Immature natural killer cell (primary cell): ENCODE data around the gene ITGA1. TPM values are rescaled to one million over a fixed set of nuclear protein-coding genes. Genes with fewer than 3 reads are reported as not detected.
"Not testable (repeated sequence)": the region's sequence is repeated elsewhere in the genome, so short reads cannot be mapped to it uniquely, and the experiment has no call there.

Experiments
- DNase-seq, 3 donors: peaks; one replicate each; pipeline ENCODE4 v3.0.0; 2022; ENCODE audit warnings: mixed read lengths in 1 of 3
- H3K27ac Mint-ChIP-seq, 6 donors: one replicate each; pipeline ENCODE4 v1.8.0; 2020; ENCODE audit warnings: mixed read lengths in 6 of 6, mild to moderate bottlenecking in 5 of 6, inconsistent platforms in 4 of 6, moderate library complexity in 3 of 6
- H3K27me3 Mint-ChIP-seq, 3 donors: one replicate each; pipeline ENCODE4 v1.8.0; 2020 to 2021; ENCODE audit warnings: low read depth in 3 of 3, mild to moderate bottlenecking in 3 of 3, mixed read lengths in 3 of 3, moderate library complexity in 3 of 3, inconsistent platforms in 1 of 3
- H3K36me3 Mint-ChIP-seq, 3 donors: one replicate each; pipeline ENCODE4 v1.8.0; 2020; ENCODE audit warnings: mixed read lengths in 3 of 3, inconsistent platforms in 2 of 3, mild to moderate bottlenecking in 2 of 3
- H3K4me1 Mint-ChIP-seq, 2 donors: one replicate each; pipeline ENCODE4 v1.8.0; 2020; ENCODE audit warnings: inconsistent platforms in 2 of 2, mild to moderate bottlenecking in 2 of 2, mixed read lengths in 2 of 2, moderate library complexity in 1 of 2
- H3K4me3 Mint-ChIP-seq, 5 donors: one replicate each; pipeline ENCODE4 v1.8.0; 2020; ENCODE audit warnings: mild to moderate bottlenecking in 5 of 5, mixed read lengths in 5 of 5, inconsistent platforms in 3 of 5, moderate library complexity in 3 of 5
- H3K9me3 Mint-ChIP-seq, 6 donors: one replicate each; pipeline ENCODE4 v1.8.0; 2020; ENCODE audit warnings: mild to moderate bottlenecking in 6 of 6, mixed read lengths in 6 of 6, inconsistent platforms in 4 of 6, moderate library complexity in 3 of 6
- polyA plus RNA-seq, 3 donors: library from polyadenylated mRNA; unstranded; fragments of 300-500 nt; fragmentation: Illumina TruSeq; gene quantifications; one replicate each; pipeline ENCODE4 v1.2.3, GENCODE V29; 2021

Gene ITGA1
- polyA plus RNA-seq, 3 donors from 2014 or later, result 7.3 TPM; not detected in 2

DNA sequence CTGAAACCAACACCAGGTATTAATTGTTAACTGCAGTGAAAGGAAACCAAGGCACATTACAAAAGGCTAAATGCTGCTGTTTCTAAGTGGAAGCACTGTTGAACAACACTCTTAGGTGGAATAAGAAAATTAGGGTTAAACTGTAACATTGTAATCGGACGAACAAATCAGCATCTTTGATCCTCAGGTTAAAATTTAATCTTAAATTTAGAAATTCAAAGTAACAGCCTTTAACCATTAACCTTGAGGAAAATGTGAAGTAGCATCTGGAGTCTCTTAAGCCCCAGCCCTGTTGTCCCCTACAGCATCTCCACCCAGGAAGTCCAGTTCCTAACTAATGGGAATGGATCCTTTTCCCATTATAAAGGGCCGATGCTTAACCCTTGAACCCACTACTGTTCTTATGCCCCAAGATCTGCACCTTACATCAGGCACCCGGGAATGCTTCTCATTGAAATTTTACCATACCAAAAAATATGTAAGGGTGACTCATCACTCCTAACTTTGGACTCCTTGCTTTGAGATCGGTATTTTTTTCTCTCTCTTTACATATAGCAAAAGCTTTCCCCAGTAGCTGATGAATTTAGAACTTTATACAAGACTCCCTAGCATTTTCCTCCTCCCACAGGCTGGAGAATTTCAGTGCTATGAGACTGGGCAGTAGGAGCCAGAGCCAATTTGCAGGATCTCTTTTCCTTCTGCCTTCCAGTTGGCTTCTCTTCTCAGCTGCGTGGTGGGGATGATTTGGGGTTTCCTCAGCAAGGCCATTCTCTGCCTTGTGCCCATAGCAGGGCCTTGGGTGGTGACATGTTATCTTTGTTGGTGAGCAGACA is 169.4 kb downstream of the ITGA1 start:
- Mint-ChIP-seq H3K36me3 (no peaks in the 10 kb centered on the region), H3K27ac (no peak overlapping the region), H3K4me1 (no peaks in the 10 kb centered on the region), H3K4me3 (no peak overlapping the region), H3K27me3 (peaks cover 0 to 1% (median 0%) of the 10 kb centered on the region in 3 donors), H3K9me3 (no peaks in the 10 kb centered on the region)
- no peak for DNase-seq

- H3K27me3 Mint-ChIP-seq, result peaks cover 1 to 2% (median 2%) of the 10 kb centered on the region in 3 donors
- no peaks in the 10 kb centered on the region for H3K4me1 Mint-ChIP-seq
- no peak overlapping the region for H3K27ac Mint-ChIP-seq
- H3K36me3 Mint-ChIP-seq, result no peaks in the 10 kb centered on the region
- DNase-seq, result no peak
- H3K4me3 Mint-ChIP-seq, result no peak overlapping the region
- H3K9me3 Mint-ChIP-seq, result no peaks in the 10 kb centered on the region
Measured at GRCh38 chr5:52961274-52961681, 173.6 kb downstream of the ITGA1 start.

DNA sequence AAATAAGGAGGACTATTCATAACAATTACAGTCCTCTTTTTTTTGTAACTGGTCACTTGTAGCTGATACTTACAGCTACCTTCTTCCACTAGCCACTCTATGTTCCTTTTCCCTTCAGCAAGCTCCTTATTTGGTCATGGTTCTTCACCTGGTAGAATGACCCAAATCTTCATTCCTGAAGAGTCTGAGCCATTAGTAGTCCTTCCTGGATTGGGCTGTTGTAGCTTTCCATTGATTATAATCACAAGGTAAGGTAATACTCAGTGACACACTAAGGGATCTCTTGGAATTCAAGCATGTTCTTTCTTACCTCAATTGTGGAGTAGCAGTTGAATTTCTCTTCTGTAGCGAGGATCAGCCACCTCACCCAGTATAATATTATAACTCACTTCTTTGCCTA is 175.9 kb downstream of the ITGA1 start:
- no peak overlapping the region for H3K4me3 Mint-ChIP-seq
- no peaks in the 10 kb centered on the region for H3K36me3 Mint-ChIP-seq
- peaks cover 1 to 4% (median 3%) of the 10 kb centered on the region in 3 donors for H3K27me3 Mint-ChIP-seq
- no peaks in the 10 kb centered on the region for H3K4me1 Mint-ChIP-seq
- peaks cover 0 to 5% (median 2%) of the 10 kb centered on the region in 6 donors for H3K9me3 Mint-ChIP-seq
- DNase-seq, result no peak
- H3K27ac Mint-ChIP-seq, result no peak overlapping the region

DNA sequence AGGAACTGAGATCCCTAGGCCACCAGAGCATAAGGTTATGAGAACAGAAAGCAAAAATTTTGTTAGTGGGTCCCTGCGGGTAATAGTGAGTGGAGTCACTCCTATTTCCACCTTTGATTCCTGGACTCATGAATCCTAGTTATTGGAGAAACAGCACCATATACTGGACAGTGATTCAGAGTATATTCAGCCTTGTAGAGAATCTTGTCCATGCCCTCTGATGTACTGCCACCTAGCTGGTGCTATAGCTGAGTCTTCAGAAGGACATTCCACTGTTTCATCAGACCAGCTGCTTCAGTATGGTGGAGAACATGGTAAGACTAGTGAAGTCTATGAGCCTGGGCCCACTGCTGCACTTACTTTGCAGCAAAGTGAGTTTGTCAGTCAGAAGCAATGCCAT is 176.4 kb downstream of the ITGA1 start:
- H3K9me3 Mint-ChIP-seq, result peaks cover 0 to 9% (median 4%) of the 10 kb centered on the region in 6 donors
- no peak overlapping the region for H3K27ac Mint-ChIP-seq
- no peak for DNase-seq
- H3K27me3 Mint-ChIP-seq, result peaks cover 1 to 8% (median 4%) of the 10 kb centered on the region in 3 donors
- no peaks in the 10 kb centered on the region for H3K36me3 Mint-ChIP-seq
- no peak overlapping the region for H3K4me3 Mint-ChIP-seq
- no peaks in the 10 kb centered on the region for H3K4me1 Mint-ChIP-seq

DNA sequence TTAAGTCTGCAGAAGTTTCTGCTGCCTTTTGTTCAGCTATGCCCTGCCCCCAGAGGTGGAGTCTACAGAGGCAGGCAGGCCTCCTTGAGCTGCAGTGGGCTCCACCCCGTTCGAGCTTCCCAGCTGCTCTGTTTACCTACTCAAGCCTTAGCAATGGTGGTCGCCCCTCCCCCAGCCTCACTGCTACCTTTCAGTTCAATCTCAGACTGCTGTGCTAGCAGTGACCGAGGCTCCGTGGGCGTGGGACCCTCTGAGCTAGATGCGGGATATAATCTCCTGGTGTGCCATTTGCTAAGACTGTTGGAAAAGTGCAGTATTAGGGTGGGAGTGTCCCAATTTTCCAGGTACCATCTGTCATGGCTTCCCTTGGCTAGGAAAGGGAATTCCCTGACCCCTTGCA is 188.4 kb downstream of the ITGA1 start:
- not testable (repeated sequence) for DNase-seq, H3K4me1 Mint-ChIP-seq, H3K27ac Mint-ChIP-seq, H3K4me3 Mint-ChIP-seq, H3K36me3 Mint-ChIP-seq, H3K9me3 Mint-ChIP-seq
- H3K27me3 Mint-ChIP-seq, result peaks cover 0 to 11% (median 8%) of the 10 kb centered on the region in 3 donors

DNA sequence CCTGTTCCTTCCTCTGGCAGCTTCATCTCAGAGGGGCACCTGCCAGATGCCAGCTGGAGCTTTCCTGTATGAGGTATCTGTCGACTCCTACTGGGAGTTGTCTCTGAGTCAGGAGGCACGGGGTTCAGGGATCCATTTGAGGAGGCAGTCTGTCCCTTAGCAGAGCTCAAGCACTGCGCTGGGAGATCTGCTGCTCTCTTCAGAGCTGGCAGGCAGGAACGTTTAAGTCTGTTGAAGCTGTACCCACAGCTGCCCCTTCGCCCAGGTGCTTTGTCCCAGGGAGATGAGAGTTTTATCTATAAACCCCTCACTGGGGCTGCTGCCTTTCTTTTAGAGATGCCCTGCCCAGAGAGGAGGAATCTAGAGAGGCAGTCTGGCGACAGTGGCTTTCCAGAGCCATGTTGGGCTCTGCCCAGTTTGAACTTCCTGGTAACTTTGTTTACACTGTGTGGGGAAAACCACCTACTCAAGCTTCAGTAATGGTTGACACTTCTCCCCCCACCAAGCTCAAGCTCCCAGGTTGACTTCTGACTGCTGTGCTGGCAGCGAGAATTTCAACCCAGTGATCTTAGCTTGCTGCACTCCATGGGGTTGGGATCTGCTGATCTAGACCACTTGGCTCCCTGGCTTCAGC is 189.7 kb downstream of the ITGA1 start:
- Mint-ChIP-seq H3K9me3 (peaks cover 0 to 8% (median 5%) of the 10 kb centered on the region in 6 donors), H3K4me1 (no peaks in the 10 kb centered on the region), H3K27ac (no peak overlapping the region), H3K27me3 (peaks cover 3 to 11% (median 11%) of the 10 kb centered on the region in 3 donors), H3K36me3 (no peaks in the 10 kb centered on the region), H3K4me3 (no peak overlapping the region)
- DNase-seq, result no peak

- no peak overlapping the region for H3K4me3 Mint-ChIP-seq
- H3K4me1 Mint-ChIP-seq, result no peaks in the 10 kb centered on the region
- DNase-seq, result no peak
- H3K9me3 Mint-ChIP-seq, result peaks cover 0 to 7% (median 3%) of the 10 kb centered on the region in 6 donors
- peaks cover 3 to 21% (median 12%) of the 10 kb centered on the region in 3 donors for H3K27me3 Mint-ChIP-seq
- peaks cover 0 to 3% (median 0%) of the 10 kb centered on the region in 3 donors for H3K36me3 Mint-ChIP-seq
- H3K27ac Mint-ChIP-seq, result no peak overlapping the region
Measured at GRCh38 chr5:52981507-52981906, 193.8 kb downstream of the ITGA1 start.

GRCh38 chr5:52983731-52984636 is 196.3 kb downstream of the ITGA1 start:
- Mint-ChIP-seq H3K4me3 (no peak overlapping the region), H3K27ac (no peak overlapping the region), H3K9me3 (peaks cover 0 to 3% (median 0%) of the 10 kb centered on the region in 6 donors), H3K4me1 (peaks cover 4 to 8% of the 10 kb centered on the region in 2 donors), H3K36me3 (peaks cover 0 to 3% (median 0%) of the 10 kb centered on the region in 3 donors), H3K27me3 (peaks cover 3 to 27% (median 17%) of the 10 kb centered on the region in 3 donors)
- no peak for DNase-seq

DNA sequence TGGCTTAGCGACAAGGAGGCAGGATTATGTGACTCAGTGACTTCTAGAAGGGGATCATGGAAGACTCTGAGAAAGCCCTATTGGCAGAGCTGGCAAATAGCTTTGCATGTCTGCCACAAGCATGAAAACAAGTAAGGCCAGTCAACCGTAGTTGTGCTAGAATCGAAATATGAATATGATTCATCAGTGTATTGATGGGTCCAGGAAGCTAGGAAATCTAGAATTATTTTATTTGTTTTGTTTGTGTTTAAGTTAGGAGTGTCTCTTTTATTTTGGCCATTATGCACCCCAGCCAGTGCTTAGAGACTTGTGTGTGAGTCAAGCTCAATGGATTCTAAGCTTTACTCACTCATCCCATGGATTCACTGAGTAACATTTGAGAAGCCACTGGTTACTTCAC is 197.6 kb downstream of the ITGA1 start:
- DNase-seq, result no peak
- no peak overlapping the region for H3K4me3 Mint-ChIP-seq
- H3K9me3 Mint-ChIP-seq, result peaks cover 0 to 3% (median 0%) of the 10 kb centered on the region in 6 donors
- H3K27ac Mint-ChIP-seq, result no peak overlapping the region
- H3K4me1 Mint-ChIP-seq, result peaks cover 13 to 19% of the 10 kb centered on the region in 2 donors
- peaks cover 5 to 26% (median 17%) of the 10 kb centered on the region in 3 donors for H3K27me3 Mint-ChIP-seq
- peaks cover 0 to 3% (median 0%) of the 10 kb centered on the region in 3 donors for H3K36me3 Mint-ChIP-seq

DNA sequence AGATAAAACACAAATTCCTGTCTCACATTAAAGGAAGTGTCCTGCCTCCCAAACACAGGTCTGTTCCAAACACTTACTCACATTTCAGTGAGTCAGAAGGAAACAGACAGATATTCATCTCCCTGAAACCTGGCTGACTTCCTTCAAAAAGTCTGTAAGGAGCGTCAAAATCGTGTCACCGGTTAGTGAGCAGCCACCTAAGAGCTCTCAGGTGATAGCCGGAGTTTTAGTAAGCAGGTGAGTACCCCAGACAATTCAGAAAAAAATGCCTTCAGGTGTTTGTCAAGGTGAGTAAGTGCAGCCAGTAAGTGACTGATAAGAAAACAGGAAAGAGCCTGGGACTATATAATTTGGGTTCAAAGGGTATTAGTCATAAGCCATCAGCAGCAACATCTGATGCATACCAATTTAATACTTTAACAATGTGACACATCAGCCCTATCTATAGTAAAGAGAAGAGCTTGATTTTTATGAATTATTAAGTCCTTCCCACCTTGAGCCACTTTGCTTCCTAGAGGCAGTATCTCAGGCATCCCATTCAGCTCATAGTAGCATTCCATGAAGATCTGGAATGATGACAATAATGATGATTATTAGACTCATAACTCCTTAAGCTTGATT is 200.1 kb downstream of the ITGA1 start:
- Mint-ChIP-seq H3K36me3 (peaks cover 0 to 3% (median 0%) of the 10 kb centered on the region in 3 donors), H3K9me3 (peaks cover 0 to 1% (median 0%) of the 10 kb centered on the region in 6 donors), H3K27ac (no peak overlapping the region), H3K4me3 (no peak overlapping the region), H3K27me3 (peaks cover 2 to 27% (median 18%) of the 10 kb centered on the region in 3 donors), H3K4me1 (peaks cover 13 to 19% of the 10 kb centered on the region in 2 donors)
- no peak for DNase-seq

- peak overlapping the region; percentile 33 to 67 (median 53) for H3K4me3 Mint-ChIP-seq
- H3K36me3 Mint-ChIP-seq, result peaks cover 0 to 3% (median 0%) of the 10 kb centered on the region in 3 donors
- H3K9me3 Mint-ChIP-seq, result no peaks in the 10 kb centered on the region
- H3K27ac Mint-ChIP-seq, result no peak overlapping the region
- DNase-seq, result no peak
- peaks cover 2 to 30% (median 14%) of the 10 kb centered on the region in 3 donors for H3K27me3 Mint-ChIP-seq
- peaks cover 13 to 19% of the 10 kb centered on the region in 2 donors for H3K4me1 Mint-ChIP-seq
Measured at GRCh38 chr5:52988335-52989024, 200.8 kb downstream of the ITGA1 start.

DNA sequence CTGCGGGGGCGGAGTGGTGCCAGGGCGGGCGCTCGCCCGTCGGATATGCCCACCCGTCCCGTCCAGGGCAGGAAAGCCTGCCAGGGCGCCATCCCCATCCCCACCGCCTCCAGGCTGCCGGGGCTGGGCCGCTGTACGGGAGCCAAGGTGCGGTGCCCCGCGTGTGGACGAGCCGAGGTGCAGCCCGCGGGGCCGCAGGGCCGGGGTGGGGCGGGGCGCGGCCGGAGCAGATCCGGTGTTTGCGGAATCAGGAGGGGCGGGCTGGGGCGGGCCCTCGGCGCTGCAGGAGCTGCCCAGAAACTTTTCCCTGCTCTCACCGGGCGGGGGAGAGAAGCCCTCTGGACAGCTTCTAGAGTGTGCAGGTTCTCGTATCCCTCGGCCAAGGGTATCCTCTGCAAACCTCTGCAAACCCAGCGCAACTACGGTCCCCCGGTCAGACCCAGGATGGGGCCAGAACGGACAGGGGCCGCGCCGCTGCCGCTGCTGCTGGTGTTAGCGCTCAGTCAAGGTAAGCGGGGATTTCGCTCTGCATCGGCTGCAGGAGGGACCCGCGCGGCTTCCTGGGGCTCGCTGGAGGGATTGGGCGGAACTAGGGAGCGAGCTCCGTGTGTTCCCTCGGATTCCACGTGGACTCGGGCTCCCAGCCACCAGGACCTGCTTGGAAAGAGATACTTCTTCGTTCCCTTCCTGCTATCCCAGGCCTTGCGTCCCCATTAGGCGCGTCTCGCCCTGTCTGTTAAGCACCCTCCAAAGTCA is 201.5 kb downstream of the ITGA1 start, which contains the start of gene ITGA2:
ITGA2 (plus strand) TSS at position 328 of the 756 bp plus-strand sequence; CDS start at position 445, 117 bp downstream.
- Mint-ChIP-seq H3K9me3 (no peaks in the 10 kb centered on the region), H3K27me3 (peaks cover 2 to 32% (median 14%) of the 10 kb centered on the region in 3 donors), H3K27ac (no peak within 1 kb of the TSS), H3K4me3 (peak within 1 kb of the TSS; percentile 51 to 67 (median 56)), H3K36me3 (peaks cover 0 to 3% (median 0%) of the 10 kb centered on the region in 3 donors), H3K4me1 (peaks cover 13 to 19% of the 10 kb centered on the region in 2 donors)
- peak in 2 of 3 donors; percentile 1 for DNase-seq
